Measurements from ENCODE around the gene TBXAS1.

GRCh38 chr7:139953229-139953628 lies 124.2 kb downstream of the TBXAS1 start:
- TF ChIP-seq EZH2 (IDR thresholded peaks at IDR 0.05; ENCODE audit: borderline replicate concordance, low read depth, low read length, severe bottlenecking) (no peak), JUN (IDR thresholded peaks at IDR 0.05; ENCODE audit: borderline replicate concordance, insufficient read depth, insufficient read length, low read depth) (no peak), CTCF (IDR thresholded peaks at IDR 0.05; ENCODE audit: extremely low read depth in 1 of 2, insufficient read depth in 1 of 2, low read depth in 1 of 2, low read length in 2 of 2) (no peak), POLR2AphosphoS5 (IDR thresholded peaks at IDR 0.05; ENCODE audit: insufficient read depth, low read depth, low read length) (no peak), POLR2A (IDR thresholded peaks at IDR 0.05; ENCODE audit: low read depth, low read length) (no peak)
